Osteoblast (primary cell): ENCODE data around the gene SPAG6. TPM values are rescaled to one million over a fixed set of nuclear protein-coding genes. Genes with fewer than 3 reads are reported as not detected.

Source experiments
- DNase-seq: peaks from one replicate; pipeline ENCODE4 v3.0.0; 2011; ENCODE audit warnings: low spot score, mixed read lengths; ENCODE audit not compliant: insufficient read length; ENCODE audit errors: missing footprints
- H2AFZ ChIP-seq: 2 replicates; pipeline ENCODE4 v1.6.0; 2011; ENCODE audit warnings: mild to moderate bottlenecking, low read length
- H3K27ac ChIP-seq: 2 replicates; pipeline ENCODE4 v1.5.1; 2011; ENCODE audit warnings: mild to moderate bottlenecking, low read depth, low read length, moderate library complexity
- H3K27me3 ChIP-seq: 2 replicates; pipeline ENCODE4 v1.6.0; 2012; ENCODE audit warnings: mild to moderate bottlenecking, control low read depth, inconsistent platforms, low read length, moderate library complexity; ENCODE audit not compliant: insufficient read depth
- H3K36me3 ChIP-seq: 2 replicates; pipeline ENCODE4 v1.5.1; 2011; ENCODE audit warnings: mild to moderate bottlenecking, low read length, control low read depth, moderate library complexity; ENCODE audit not compliant: insufficient read depth
- H3K4me1 ChIP-seq: 2 replicates; pipeline ENCODE4 v1.5.1; 2011; ENCODE audit warnings: mild to moderate bottlenecking, low read length, control low read depth, moderate library complexity; ENCODE audit not compliant: insufficient read depth
- H3K4me2 ChIP-seq: 2 replicates; pipeline ENCODE4 v1.6.0; 2011; ENCODE audit warnings: mild to moderate bottlenecking, low read length; ENCODE audit not compliant: insufficient read depth
- H3K4me3 ChIP-seq: fragments of 200-600 bp; sonication (generic); 3 replicates; pipeline ENCODE4 v1.5.1; 2012; ENCODE audit warnings: mild to moderate bottlenecking, low read length, inconsistent platforms; ENCODE audit not compliant: insufficient read depth
- H3K79me2 ChIP-seq: 2 replicates; pipeline ENCODE4 v1.6.0; 2012; ENCODE audit warnings: mild to moderate bottlenecking, low read length, control low read depth, inconsistent platforms; ENCODE audit not compliant: insufficient read depth
- H3K9me3 ChIP-seq: 2 replicates; pipeline ENCODE4 v1.5.1; 2011; ENCODE audit warnings: low read depth, low read length, control low read depth
- H4K20me1 ChIP-seq: 2 replicates; pipeline ENCODE4 v1.6.0; 2012; ENCODE audit warnings: mild to moderate bottlenecking, low read length, control low read depth; ENCODE audit not compliant: insufficient read depth
- CTCF ChIP-seq: IDR thresholded peaks from 2 replicates; pipeline ENCODE4 v1.5.1; 2011; ENCODE audit warnings: mild to moderate bottlenecking, low read depth, low read length, moderate library complexity; ENCODE audit errors: extremely low read depth
- total RNA-seq: library from RNA; depleted of rRNA; stranded (reverse); fragments of >200 nt; gene quantifications from 2 replicates; pipeline ENCODE4 v1.2.3, GENCODE V29; 2012

The SPAG6 gene
- total RNA-seq, 1 donor: not detected

- Histone ChIP-seq H3K27ac (no peak overlapping the region), H4K20me1 (no peaks in the 10 kb centered on the region), H3K79me2 (no peaks in the 10 kb centered on the region), H3K4me3 (no peak overlapping the region), H3K4me1 (no peaks in the 10 kb centered on the region), H3K4me2 (no peak overlapping the region), H2AFZ (no peak overlapping the region), H3K27me3 (no peaks in the 10 kb centered on the region), H3K36me3 (no peaks in the 10 kb centered on the region), H3K9me3 (no peaks in the 10 kb centered on the region)
- TF ChIP-seq CTCF: no peak
- DNase-seq: no peak
Observed at GRCh38 chr10:22368981-22369380, 23.7 kb downstream of the SPAG6 start.

- no peak overlapping the region for H3K4me2 ChIP-seq
- H3K36me3 ChIP-seq: no peaks in the 10 kb centered on the region
- H3K4me3 ChIP-seq: no peak overlapping the region
- H3K9me3 ChIP-seq: no peaks in the 10 kb centered on the region
- no peaks in the 10 kb centered on the region for H3K4me1 ChIP-seq
- no peak for TF ChIP-seq CTCF
- H3K27ac ChIP-seq: no peak overlapping the region
- H3K27me3 ChIP-seq: no peaks in the 10 kb centered on the region
- no peak overlapping the region for H2AFZ ChIP-seq
- no peaks in the 10 kb centered on the region for H3K79me2 ChIP-seq
- no peak for DNase-seq
- no peaks in the 10 kb centered on the region for H4K20me1 ChIP-seq
Observed at GRCh38 chr10:22369434-22370072, 24.3 kb downstream of the SPAG6 start.

- Histone ChIP-seq H3K79me2 (no peaks in the 10 kb centered on the region), H3K27ac (no peak overlapping the region), H3K27me3 (no peaks in the 10 kb centered on the region), H3K4me3 (no peak overlapping the region), H3K9me3 (no peaks in the 10 kb centered on the region), H3K4me1 (no peaks in the 10 kb centered on the region), H4K20me1 (no peaks in the 10 kb centered on the region), H2AFZ (no peak overlapping the region), H3K4me2 (no peak overlapping the region), H3K36me3 (no peaks in the 10 kb centered on the region)
- no peak for DNase-seq
- TF ChIP-seq CTCF: no peak
Observed at GRCh38 chr10:22370320-22370719, 25.0 kb downstream of the SPAG6 start.

- H3K27ac ChIP-seq: no peak overlapping the region
- no peaks in the 10 kb centered on the region for H3K27me3 ChIP-seq
- H3K36me3 ChIP-seq: no peaks in the 10 kb centered on the region
- H3K4me3 ChIP-seq: no peak overlapping the region
- H4K20me1 ChIP-seq: no peaks in the 10 kb centered on the region
- TF ChIP-seq CTCF: no peak
- H3K79me2 ChIP-seq: no peaks in the 10 kb centered on the region
- DNase-seq: no peak
- H3K4me2 ChIP-seq: no peak overlapping the region
- H3K4me1 ChIP-seq: no peaks in the 10 kb centered on the region
- H2AFZ ChIP-seq: no peak overlapping the region
- no peaks in the 10 kb centered on the region for H3K9me3 ChIP-seq
Observed at GRCh38 chr10:22372298-22372697, 27.0 kb downstream of the SPAG6 start.
